Neural progenitor cell (in vitro differentiated cells): ENCODE data around the gene CCDC78.

Source experiments
- CTCF ChIP-seq: fragments of 200-600 bp; sonication (generic); IDR thresholded peaks from 2 replicates; pipeline ENCODE4 v1.5.1; 2017; ENCODE audit warnings: antibody characterized with exemption, mild to moderate bottlenecking
- EZH2 ChIP-seq: fragments of 200-600 bp; sonication (generic); IDR thresholded peaks from 2 replicates; pipeline ENCODE4 v1.6.1; 2017; ENCODE audit warnings: antibody characterized with exemption, mild to moderate bottlenecking, moderate library complexity
- EZH2phosphoT487 ChIP-seq: fragments of 200-600 bp; sonication (generic); IDR thresholded peaks from 2 replicates; pipeline ENCODE4 v1.6.1; 2017; ENCODE audit warnings: antibody characterized with exemption

- TF ChIP-seq CTCF (no peak), EZH2 (no peak), EZH2phosphoT487 (no peak)
Measured at GRCh38 chr16:672851-673250, 53.4 kb downstream of the CCDC78 start.
